ENCODE results near the gene ASB11. TPM values are rescaled to one million over a fixed set of nuclear protein-coding genes. Genes with fewer than 3 reads are reported as not detected.

Gene ASB11
- total RNA-seq, 3 donors from 2014 or later (not counting 1 experiment from before 2014, with no cell fraction given) = 0.24 TPM; not detected in 2

- no peaks in the 10 kb centered on the region for H3K9me3 Mint-ChIP-seq
- ATAC-seq = no peak
- H3K27ac Mint-ChIP-seq = no peak overlapping the region
- H3K4me3 Mint-ChIP-seq = no peak overlapping the region
- Histone ChIP-seq H3K9me3 (ENCODE audit: control insufficient read depth, insufficient read depth, low read length) (no peaks in the 10 kb centered on the region), H3K4me3 (ENCODE audit: low read length) (no peak overlapping the region), H3K4me1 (ENCODE audit: control insufficient read depth, insufficient read depth, low read length) (no peaks in the 10 kb centered on the region), H3K36me3 (ENCODE audit: control insufficient read depth, insufficient read depth, low read length) (no peaks in the 10 kb centered on the region), H3K27me3 (ENCODE audit: control insufficient read depth, insufficient read depth, low read length) (peaks cover 3% of the 10 kb centered on the region), H3K27ac (ENCODE audit: low read length) (no peak overlapping the region)
- peaks cover 16 to 50% of the 10 kb centered on the region in 2 donors for H3K27me3 Mint-ChIP-seq (ENCODE audit: low read depth in 2 of 2)
- 85% methylated on average over 4 of the region's 5 CpGs for WGBS (ENCODE audit: insufficient coverage)
- no peak for TF ChIP-seq CTCF (IDR thresholded peaks at IDR 0.05)
- DNase-seq = no peak
- H3K4me1 Mint-ChIP-seq = no peaks in the 10 kb centered on the region
- H3K36me3 Mint-ChIP-seq = no peaks in the 10 kb centered on the region
- intact Hi-C loops (cut with micrococcal nuclease) = no loop called here
Observed at GRCh38 chrX:15343075-15343476, 27.6 kb upstream of the ASB11 start.

GRCh38 chrX:15340867-15341266 lies 25.4 kb upstream of the ASB11 start:
- peaks cover 0 to 6% of the 10 kb centered on the region in 2 donors for H3K4me1 Mint-ChIP-seq
- WGBS (ENCODE audit: insufficient coverage) = 100% methylated on average over 2 of the region's 2 CpGs

GRCh38 chrX:15336023-15336413 lies 20.6 kb upstream of the ASB11 start:
- WGBS (ENCODE audit: insufficient coverage) = 0% methylated on average over 9 of the region's 10 CpGs
- Mint-ChIP-seq H3K9me3 (no peaks in the 10 kb centered on the region), H3K4me3 (peak overlapping the region; percentile 89), H3K4me1 (peaks cover 0 to 14% of the 10 kb centered on the region in 2 donors), H3K36me3 (no peaks in the 10 kb centered on the region), H3K27me3 (ENCODE audit: low read depth in 2 of 2) (peaks cover 12 to 40% of the 10 kb centered on the region in 2 donors), H3K27ac (peak overlapping the region; percentile 93)
- peaks cover 11% of the 10 kb centered on the region for H3K4me1 ChIP-seq (ENCODE audit: control insufficient read depth, insufficient read depth, low read length)
- H3K27me3 ChIP-seq (ENCODE audit: control insufficient read depth, insufficient read depth, low read length) = peaks cover 3% of the 10 kb centered on the region
- peak; percentile 49 to 86 for DNase-seq
- ATAC-seq = peak; percentile 48 to 56 (median 55)
- no peaks in the 10 kb centered on the region for H3K9me3 ChIP-seq (ENCODE audit: control insufficient read depth, insufficient read depth, low read length)
- TF ChIP-seq CTCF (IDR thresholded peaks at IDR 0.05) = no peak
- intact Hi-C loops (cut with micrococcal nuclease) = loop anchor here (10.0 kb wide), 3 partner anchors 339 to 1681 kb away; partner anchors contain the start of gene TCEANC
- peak overlapping the region; percentile 76 for H3K27ac ChIP-seq (ENCODE audit: low read length)
- H3K36me3 ChIP-seq (ENCODE audit: control insufficient read depth, insufficient read depth, low read length) = peaks cover 8% of the 10 kb centered on the region
- H3K4me3 ChIP-seq (ENCODE audit: low read length) = peak overlapping the region; percentile 31

More at GRCh38 chrX:15340867-15341266, 25.4 kb upstream of the ASB11 start:
- no peak for ATAC-seq
- Mint-ChIP-seq H3K9me3 (no peaks in the 10 kb centered on the region), H3K27ac (no peak overlapping the region), H3K36me3 (no peaks in the 10 kb centered on the region), H3K27me3 (ENCODE audit: low read depth in 2 of 2) (peaks cover 20 to 66% of the 10 kb centered on the region in 2 donors), H3K4me3 (no peak overlapping the region)
- intact Hi-C loops (cut with micrococcal nuclease) = no loop called here
- Histone ChIP-seq H3K36me3 (ENCODE audit: control insufficient read depth, insufficient read depth, low read length) (no peaks in the 10 kb centered on the region), H3K9me3 (ENCODE audit: control insufficient read depth, insufficient read depth, low read length) (no peaks in the 10 kb centered on the region), H3K27me3 (ENCODE audit: control insufficient read depth, insufficient read depth, low read length) (peaks cover 3% of the 10 kb centered on the region), H3K27ac (ENCODE audit: low read length) (no peak overlapping the region), H3K4me3 (ENCODE audit: low read length) (no peak overlapping the region), H3K4me1 (ENCODE audit: control insufficient read depth, insufficient read depth, low read length) (no peaks in the 10 kb centered on the region)
- no peak for DNase-seq
- no peak for TF ChIP-seq CTCF (IDR thresholded peaks at IDR 0.05)
